Hepatocyte (in vitro differentiated cells): Measurements from ENCODE around the gene LHX3. TPM values are rescaled to one million over a fixed set of nuclear protein-coding genes. Genes with fewer than 3 reads are reported as not detected.

Experiments
- DNase-seq: peaks from one replicate; pipeline ENCODE4 v3.0.0-alpha.2; 2016; ENCODE audit warnings: low spot score
- H2AFZ ChIP-seq: fragments of 200-600 bp; sonication (generic); 2 replicates; pipeline ENCODE4 v1.6.0; 2016; ENCODE audit warnings: antibody characterized with exemption, mild to moderate bottlenecking
- H3K27ac ChIP-seq: fragments of 200-600 bp; sonication (generic); 2 replicates; pipeline ENCODE4 v1.5.1; 2016; ENCODE audit warnings: mild to moderate bottlenecking
- H3K27me3 ChIP-seq: fragments of 200-600 bp; sonication (generic); 2 replicates; pipeline ENCODE4 v1.6.1; 2016
- H3K36me3 ChIP-seq: fragments of 200-600 bp; sonication (generic); replicated peaks from 2 replicates; pipeline ENCODE4 v1.5.1; 2016; ENCODE audit warnings: low read depth; ENCODE audit not compliant: insufficient read depth
- H3K4me1 ChIP-seq: fragments of 200-600 bp; sonication (generic); 2 replicates; pipeline ENCODE4 v1.5.1; 2016; ENCODE audit warnings: mild to moderate bottlenecking, moderate library complexity; ENCODE audit not compliant: insufficient read depth
- H3K4me2 ChIP-seq: fragments of 200-600 bp; sonication (generic); 2 replicates; pipeline ENCODE4 v1.6.0; 2016
- H3K4me3 ChIP-seq: fragments of 200-600 bp; sonication (generic); 2 replicates; pipeline ENCODE4 v1.5.1; 2016; ENCODE audit warnings: mild to moderate bottlenecking
- H3K79me2 ChIP-seq: fragments of 200-600 bp; sonication (generic); 2 replicates; pipeline ENCODE4 v1.6.0; 2017; ENCODE audit warnings: mild to moderate bottlenecking
- H3K9me2 ChIP-seq: fragments of 200-600 bp; sonication (generic); replicated peaks from 2 replicates; pipeline ENCODE4 v1.6.0; 2017; ENCODE audit warnings: mild to moderate bottlenecking; ENCODE audit not compliant: insufficient read depth
- H3K9me3 ChIP-seq: fragments of 200-600 bp; sonication (generic); 2 replicates; pipeline ENCODE4 v1.5.1; 2016; ENCODE audit warnings: low read depth, mild to moderate bottlenecking
- H4K20me1 ChIP-seq: fragments of 200-600 bp; sonication (generic); 2 replicates; pipeline ENCODE4 v1.6.0; 2016; ENCODE audit warnings: mild to moderate bottlenecking; ENCODE audit not compliant: insufficient read depth, poor library complexity, severe bottlenecking
- CTCF ChIP-seq: fragments of 200-600 bp; sonication (generic); IDR thresholded peaks from 2 replicates; pipeline ENCODE4 v1.5.1; 2016; ENCODE audit warnings: antibody characterized with exemption, mild to moderate bottlenecking; ENCODE audit not compliant: poor library complexity
- EZH2 ChIP-seq: fragments of 200-600 bp; sonication (generic); IDR thresholded peaks from 2 replicates; pipeline ENCODE4 v1.6.1; 2016; ENCODE audit warnings: antibody characterized with exemption, mild to moderate bottlenecking, borderline replicate concordance
- EZH2phosphoT487 ChIP-seq: fragments of 200-600 bp; sonication (generic); IDR thresholded peaks from one replicate; pipeline ENCODE4 v1.6.1; 2018; ENCODE audit warnings: antibody characterized with exemption, mild to moderate bottlenecking, low read depth, moderate library complexity; ENCODE audit not compliant: unreplicated experiment, severe bottlenecking
- WGBS: methylation state at CpG from one replicate; pipeline ENCODE4 v1.1.6; 2016; ENCODE audit warnings: low lambda C conversion rate; ENCODE audit errors: missing lambda C conversion rate; 5-methylcytosine and 5-hydroxymethylcytosine counted together
- polyA plus RNA-seq: library from polyadenylated mRNA; unstranded; fragments of >200 nt; fragmentation: Nextera tagmentation; extraction: Ambion mirVana; gene quantifications from 2 replicates; pipeline ENCODE4 v1.2.1, GENCODE V29; 2016
- total RNA-seq: library from RNA; depleted of rRNA; stranded (reverse); fragments of >200 nt; gene quantifications from 2 replicates; pipeline ENCODE4 v1.2.3, GENCODE V29; 2014

Gene LHX3
- total and polyA plus RNA-seq, 2 experiments from 2014 or later = not detected

- Histone ChIP-seq H3K4me1 (no peaks in the 10 kb centered on the region), H3K36me3 (peaks cover 4% of the 10 kb centered on the region), H3K4me3 (no peak overlapping the region), H3K4me2 (no peak overlapping the region), H3K9me3 (no peaks in the 10 kb centered on the region), H2AFZ (no peak overlapping the region), H3K79me2 (no peaks in the 10 kb centered on the region), H3K9me2 (no peaks in the 10 kb centered on the region), H3K27me3 (no peaks in the 10 kb centered on the region), H3K27ac (no peak overlapping the region), H4K20me1 (no peaks in the 10 kb centered on the region)
- DNase-seq = no peak
- TF ChIP-seq CTCF (no peak), EZH2phosphoT487 (no peak), EZH2 (no peak)
- 96% methylated on average over 35 of the region's 35 CpGs for WGBS
Measured at GRCh38 chr9:136211441-136212344, 6.8 kb upstream of the LHX3 start.

- peaks cover 4% of the 10 kb centered on the region for H3K36me3 ChIP-seq
- TF ChIP-seq EZH2phosphoT487 (no peak), CTCF (no peak), EZH2 (no peak)
- no peaks in the 10 kb centered on the region for H3K79me2 ChIP-seq
- no peak overlapping the region for H3K4me2 ChIP-seq
- no peak for DNase-seq
- WGBS = 94% methylated on average over 15 of the region's 15 CpGs
- no peaks in the 10 kb centered on the region for H3K9me2 ChIP-seq
- H3K27me3 ChIP-seq = no peaks in the 10 kb centered on the region
- H3K9me3 ChIP-seq = no peaks in the 10 kb centered on the region
- no peak overlapping the region for H3K4me3 ChIP-seq
- no peak overlapping the region for H2AFZ ChIP-seq
- H3K27ac ChIP-seq = no peak overlapping the region
- peaks cover 5% of the 10 kb centered on the region for H4K20me1 ChIP-seq
- H3K4me1 ChIP-seq = no peaks in the 10 kb centered on the region
Measured at GRCh38 chr9:136211006-136211405, 6.1 kb upstream of the LHX3 start.

- H3K36me3 ChIP-seq = peaks cover 4% of the 10 kb centered on the region
- peaks cover 9% of the 10 kb centered on the region for H4K20me1 ChIP-seq
- H3K27ac ChIP-seq = no peak overlapping the region
- no peaks in the 10 kb centered on the region for H3K9me2 ChIP-seq
- no peak overlapping the region for H3K4me2 ChIP-seq
- H3K9me3 ChIP-seq = no peaks in the 10 kb centered on the region
- WGBS = 95% methylated on average over 16 of the region's 16 CpGs
- peaks cover 5% of the 10 kb centered on the region for H3K27me3 ChIP-seq
- H2AFZ ChIP-seq = no peak overlapping the region
- no peaks in the 10 kb centered on the region for H3K79me2 ChIP-seq
- H3K4me1 ChIP-seq = no peaks in the 10 kb centered on the region
- TF ChIP-seq EZH2phosphoT487 = no peak
- no peak for TF ChIP-seq EZH2
- no peak for TF ChIP-seq CTCF
- H3K4me3 ChIP-seq = no peak overlapping the region
- no peak for DNase-seq
Measured at GRCh38 chr9:136210276-136210675, 5.3 kb upstream of the LHX3 start.
